Measurements from ENCODE around the gene NGB.

Gene NGB

DNA sequence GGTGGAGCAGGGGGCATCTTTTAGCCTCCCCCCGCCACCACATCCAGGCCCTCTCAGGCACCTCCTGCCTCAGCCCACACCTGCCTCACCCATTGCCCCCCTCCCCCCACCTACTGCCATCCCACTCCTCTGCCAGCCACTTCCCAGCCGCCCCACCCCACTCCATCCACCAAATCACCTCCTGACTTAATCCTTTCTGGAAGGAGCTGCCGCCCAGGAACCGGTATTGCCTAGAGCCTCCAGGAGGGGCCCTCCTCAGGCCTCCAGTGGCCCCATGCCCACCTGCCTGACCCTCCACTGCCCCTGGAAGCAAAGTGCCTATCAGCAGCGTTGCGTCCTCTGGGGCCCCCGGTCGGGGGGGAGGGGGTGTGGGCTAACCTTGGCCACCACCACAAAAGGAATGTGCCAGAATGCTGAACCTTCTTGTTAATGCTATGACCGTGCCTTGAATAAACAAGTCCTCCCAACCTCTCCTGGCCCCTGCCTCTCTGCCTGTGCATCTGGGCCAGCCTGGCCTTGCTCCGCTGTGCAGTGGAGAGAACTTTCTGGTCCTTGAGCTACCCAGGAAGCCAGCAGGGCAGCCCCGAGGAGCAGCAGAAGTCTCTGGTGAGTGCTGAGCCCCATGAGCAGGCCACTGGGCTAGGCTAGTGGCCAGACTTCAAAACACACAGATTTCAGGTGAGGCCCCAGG, 11.8 kb downstream of the NGB start:
- FAIRE-seq, result no peak
- DNase-seq (ENCODE audit: insufficient read length), result no peak
- TF ChIP-seq POLR2AphosphoS5 (IDR thresholded peaks at IDR 0.05; ENCODE audit: low read depth, low read length) (no peak), POLR2A (IDR thresholded peaks at IDR 0.05; ENCODE audit: low read depth, low read length) (no peak), TAF1 (IDR thresholded peaks at IDR 0.05; ENCODE audit: borderline replicate concordance, low read depth, low read length) (no peak)

DNA sequence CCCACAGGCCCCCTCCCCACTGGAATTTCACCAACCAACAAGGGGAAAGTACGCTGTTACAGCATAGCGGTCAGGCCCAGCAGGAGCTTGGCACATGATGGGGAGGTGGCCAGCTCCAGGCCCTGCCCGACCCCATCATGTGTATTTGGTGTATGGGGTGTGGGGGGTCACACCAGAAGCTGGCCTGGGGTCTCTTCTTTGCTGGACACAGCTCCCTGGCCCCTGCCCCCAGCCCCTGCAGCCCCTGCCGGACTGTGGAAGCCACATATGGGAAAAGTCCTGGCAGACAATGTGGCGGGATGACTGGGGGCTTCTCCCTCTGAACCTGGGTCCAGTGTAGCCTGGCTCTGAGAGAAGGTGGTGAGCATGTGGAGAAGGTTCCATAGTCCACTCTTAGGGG, 12.4 kb downstream of the NGB start:
- FAIRE-seq (no peak), DNase-seq (ENCODE audit: insufficient read length) (no peak)
- TF ChIP-seq POLR2A (IDR thresholded peaks at IDR 0.05; ENCODE audit: low read depth, low read length), result no peak

DNA sequence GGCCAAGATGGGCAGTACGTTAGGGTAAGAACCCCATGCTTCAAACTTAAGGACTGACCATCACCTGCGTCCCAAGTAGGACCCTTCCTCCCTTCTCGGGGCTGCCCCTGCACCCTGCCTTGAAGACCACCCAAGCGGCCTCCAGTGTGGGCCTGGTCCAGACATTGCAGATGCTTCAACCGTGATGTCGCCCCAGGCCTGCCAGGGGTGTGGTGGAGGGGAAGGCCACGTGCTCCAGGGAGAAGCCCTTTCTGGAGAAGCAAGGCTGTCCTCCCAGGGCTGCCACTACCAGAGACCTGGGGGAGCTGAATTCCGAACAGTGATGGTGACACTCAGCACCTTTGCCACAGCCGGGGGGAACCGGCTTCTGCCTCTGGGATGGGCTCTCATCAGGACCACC, 13.3 kb downstream of the NGB start:
- DNase-seq (ENCODE audit: insufficient read length), result no peak
- FAIRE-seq, result no peak
- no peak for TF ChIP-seq TAF1 (IDR thresholded peaks at IDR 0.05; ENCODE audit: borderline replicate concordance, low read depth, low read length)
- TF ChIP-seq POLR2AphosphoS5 (IDR thresholded peaks at IDR 0.05; ENCODE audit: low read depth, low read length), result no peak
- TF ChIP-seq POLR2A (IDR thresholded peaks at IDR 0.05; ENCODE audit: low read depth, low read length), result no peak

DNA sequence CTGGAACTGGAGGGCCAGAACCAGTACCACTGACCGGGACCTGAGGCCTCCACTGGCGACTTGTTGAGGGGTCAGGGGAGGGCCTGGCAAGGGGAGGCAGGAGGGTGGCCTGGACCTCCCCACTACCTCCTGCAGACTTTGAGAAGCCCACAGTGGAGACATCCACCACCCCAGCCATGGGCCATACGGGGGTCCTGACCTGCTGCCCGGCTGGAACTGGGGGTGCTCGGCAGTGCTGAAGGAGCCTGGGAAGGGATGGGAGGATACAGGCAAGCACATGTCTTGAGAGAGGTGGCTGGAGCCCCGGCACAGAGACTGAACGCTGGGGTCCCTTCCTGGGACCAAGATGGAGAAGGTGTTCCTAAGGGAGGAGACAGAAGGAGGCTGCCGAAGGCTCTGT, 14.3 kb downstream of the NGB start:
- no peak for DNase-seq (ENCODE audit: insufficient read length)
- no peak for FAIRE-seq
- no peak for TF ChIP-seq TAF1 (IDR thresholded peaks at IDR 0.05; ENCODE audit: borderline replicate concordance, low read depth, low read length)
- TF ChIP-seq POLR2A (IDR thresholded peaks at IDR 0.05; ENCODE audit: low read depth, low read length), result no peak
- no peak for TF ChIP-seq POLR2AphosphoS5 (IDR thresholded peaks at IDR 0.05; ENCODE audit: low read depth, low read length)

DNA sequence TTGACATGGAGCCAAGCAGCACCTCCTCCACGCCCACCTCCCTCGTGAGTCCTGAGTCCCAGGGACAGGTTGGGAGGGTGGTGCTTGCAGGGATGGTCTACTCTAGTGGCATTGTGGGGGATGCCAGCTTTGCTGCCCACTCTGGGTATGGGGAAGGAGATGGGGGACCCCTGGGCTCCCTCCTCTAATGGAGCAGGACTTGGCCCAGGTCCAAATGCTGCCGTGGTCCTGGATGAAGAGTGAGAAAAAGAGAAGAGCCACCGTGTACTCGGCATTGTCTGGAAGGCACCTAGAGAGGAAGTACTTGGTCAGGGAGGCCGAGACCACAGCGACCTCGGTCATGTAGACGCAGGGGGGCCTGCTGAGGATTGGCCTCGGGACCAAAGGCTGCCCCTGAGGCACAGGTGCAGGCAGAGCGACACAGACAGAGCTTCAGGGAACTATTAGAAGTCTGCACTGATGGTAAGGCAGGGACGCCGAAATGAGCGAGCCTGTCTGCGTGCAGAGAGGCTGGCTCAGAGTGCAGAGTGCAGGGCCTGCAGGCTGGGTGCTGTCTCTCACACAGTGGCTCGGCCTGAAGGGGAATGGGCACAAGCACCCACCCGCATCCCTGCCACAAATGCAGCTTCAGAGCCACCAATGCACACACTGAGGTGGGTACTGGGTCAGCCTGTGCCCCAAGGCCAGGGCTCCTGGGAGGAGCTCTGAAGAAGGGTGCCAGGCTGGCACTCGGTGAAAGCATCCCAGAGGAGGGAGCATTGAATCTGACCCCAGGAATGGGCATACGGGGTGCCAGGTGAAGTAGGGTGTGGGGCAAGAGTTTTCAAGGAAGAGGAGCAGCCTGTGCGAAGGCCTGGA, 17.4 kb downstream of the NGB start:
- FAIRE-seq (no peak), DNase-seq (ENCODE audit: insufficient read length) (no peak)
- no peak for TF ChIP-seq POLR2A (IDR thresholded peaks at IDR 0.05; ENCODE audit: low read depth, low read length)
- no peak for TF ChIP-seq TAF1 (IDR thresholded peaks at IDR 0.05; ENCODE audit: borderline replicate concordance, low read depth, low read length)
- TF ChIP-seq POLR2AphosphoS5 (IDR thresholded peaks at IDR 0.05; ENCODE audit: low read depth, low read length), result no peak

DNA sequence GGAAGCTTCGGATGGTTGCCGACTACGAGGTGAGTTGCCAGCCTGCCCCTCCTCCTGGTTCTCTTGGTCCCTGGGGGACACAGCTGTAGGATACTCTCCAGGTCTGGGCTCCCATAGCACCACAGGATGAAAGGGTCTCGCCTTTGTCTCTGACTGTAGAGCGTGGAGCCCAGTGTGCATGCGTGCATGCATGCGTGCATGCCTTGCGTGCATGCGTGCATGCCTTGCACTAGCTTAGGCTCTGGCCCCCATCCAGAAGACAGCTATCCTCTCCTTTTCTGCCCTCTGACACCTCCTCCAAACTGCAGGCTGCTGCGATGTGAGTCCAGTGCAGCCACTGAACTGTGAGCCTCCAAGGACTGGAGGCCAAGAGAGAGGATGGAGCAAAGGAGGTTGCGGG, 19.1 kb downstream of the NGB start:
- no peak for TF ChIP-seq POLR2AphosphoS5 (IDR thresholded peaks at IDR 0.05; ENCODE audit: low read depth, low read length)
- no peak for TF ChIP-seq TAF1 (IDR thresholded peaks at IDR 0.05; ENCODE audit: borderline replicate concordance, low read depth, low read length)
- no peak for TF ChIP-seq POLR2A (IDR thresholded peaks at IDR 0.05; ENCODE audit: low read depth, low read length)
- DNase-seq (ENCODE audit: insufficient read length), result no peak
- no peak for FAIRE-seq

DNA sequence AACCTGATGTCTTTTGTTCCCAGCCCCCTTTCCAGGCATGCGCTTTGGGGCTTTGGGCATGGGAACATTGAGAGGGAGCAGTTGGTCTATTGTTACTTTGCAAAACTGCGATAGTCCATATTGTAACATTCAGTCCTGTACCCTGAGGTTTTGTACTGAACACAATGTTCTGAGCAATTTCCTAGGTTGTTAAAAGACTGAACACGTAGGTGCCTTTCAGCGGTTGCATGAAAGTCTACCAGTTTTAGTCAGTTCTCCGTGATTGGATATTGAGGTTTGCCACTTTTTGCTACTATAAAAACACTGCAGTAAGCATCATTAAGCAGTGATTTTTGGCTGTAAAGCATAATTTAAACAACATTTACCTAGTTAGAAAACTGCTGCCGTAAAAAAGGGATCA, 20.1 kb downstream of the NGB start:
- TF ChIP-seq POLR2A (IDR thresholded peaks at IDR 0.05; ENCODE audit: low read depth, low read length), result no peak
- no peak for TF ChIP-seq POLR2AphosphoS5 (IDR thresholded peaks at IDR 0.05; ENCODE audit: low read depth, low read length)
- TF ChIP-seq TAF1 (IDR thresholded peaks at IDR 0.05; ENCODE audit: borderline replicate concordance, low read depth, low read length), result no peak
- DNase-seq (ENCODE audit: insufficient read length) (no peak), FAIRE-seq (no peak)

DNA sequence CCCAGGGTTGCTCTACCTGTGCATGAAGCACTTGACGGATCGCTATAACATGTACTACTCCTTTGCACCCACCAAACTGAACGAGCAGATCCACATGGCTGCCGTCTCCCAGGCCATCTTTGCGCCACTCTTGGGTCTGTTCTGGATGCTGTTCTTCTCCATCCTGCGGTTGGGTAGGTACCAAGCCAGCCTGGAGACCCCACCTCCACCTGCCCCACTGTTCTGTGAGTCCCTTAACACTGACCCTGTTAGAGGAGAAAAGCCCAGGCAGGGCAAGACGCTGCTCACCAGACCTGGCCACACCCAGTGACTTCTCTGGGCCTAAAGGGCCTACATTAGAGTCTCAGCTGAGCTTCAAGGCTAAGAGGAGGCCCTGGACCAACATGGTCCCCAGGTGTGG, 21.7 kb downstream of the NGB start:
- FAIRE-seq (no peak), DNase-seq (ENCODE audit: insufficient read length) (no peak)
- TF ChIP-seq TAF1 (IDR thresholded peaks at IDR 0.05; ENCODE audit: borderline replicate concordance, low read depth, low read length) (no peak), POLR2A (IDR thresholded peaks at IDR 0.05; ENCODE audit: low read depth, low read length) (no peak), POLR2AphosphoS5 (IDR thresholded peaks at IDR 0.05; ENCODE audit: low read depth, low read length) (no peak)

DNA sequence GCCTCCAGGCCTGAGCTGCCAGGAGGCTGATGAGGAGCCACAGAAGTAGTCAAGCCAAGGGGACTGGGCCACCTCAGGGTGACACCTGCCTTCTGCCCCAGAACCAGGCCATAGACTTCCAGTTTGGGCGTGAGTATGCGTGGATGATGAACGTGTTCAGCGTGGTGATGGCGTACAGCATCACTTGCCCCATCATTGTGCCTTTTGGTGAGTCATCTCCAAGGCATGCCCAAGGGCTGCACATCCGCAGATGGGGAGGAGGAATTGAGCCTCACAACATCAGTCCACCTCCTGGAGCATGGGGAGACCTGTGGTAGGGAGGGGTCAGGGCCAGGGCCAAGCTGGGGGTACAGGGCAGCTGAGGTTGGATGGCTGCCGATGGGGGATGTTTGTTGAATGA, 22.3 kb downstream of the NGB start:
- DNase-seq (ENCODE audit: insufficient read length) (no peak), FAIRE-seq (no peak)
- TF ChIP-seq POLR2AphosphoS5 (IDR thresholded peaks at IDR 0.05; ENCODE audit: low read depth, low read length) (no peak), TAF1 (IDR thresholded peaks at IDR 0.05; ENCODE audit: borderline replicate concordance, low read depth, low read length) (no peak), POLR2A (IDR thresholded peaks at IDR 0.05; ENCODE audit: low read depth, low read length) (no peak)

DNA sequence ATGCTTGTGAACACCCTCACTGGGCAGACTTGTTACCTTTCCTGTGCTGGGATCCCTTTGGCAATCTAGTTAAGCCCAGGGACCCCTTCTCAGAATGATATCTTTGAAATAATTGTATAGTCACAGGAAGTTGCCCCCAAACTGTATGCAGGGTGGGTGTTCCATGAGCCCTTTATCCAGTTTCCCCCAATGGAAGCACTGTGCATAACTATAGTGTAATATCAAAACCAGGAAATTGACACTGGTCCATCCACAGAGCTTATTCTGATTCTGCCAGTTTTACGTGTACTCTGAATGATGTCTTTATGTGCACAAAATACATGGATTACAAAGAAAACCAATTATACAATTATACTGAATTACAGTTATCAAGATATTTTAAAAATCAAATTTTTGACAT, 24.2 kb downstream of the NGB start:
- DNase-seq (ENCODE audit: insufficient read length) (no peak), FAIRE-seq (no peak)
- TF ChIP-seq POLR2AphosphoS5 (IDR thresholded peaks at IDR 0.05; ENCODE audit: low read depth, low read length), result no peak
- no peak for TF ChIP-seq POLR2A (IDR thresholded peaks at IDR 0.05; ENCODE audit: low read depth, low read length)
- no peak for TF ChIP-seq TAF1 (IDR thresholded peaks at IDR 0.05; ENCODE audit: borderline replicate concordance, low read depth, low read length)

DNA sequence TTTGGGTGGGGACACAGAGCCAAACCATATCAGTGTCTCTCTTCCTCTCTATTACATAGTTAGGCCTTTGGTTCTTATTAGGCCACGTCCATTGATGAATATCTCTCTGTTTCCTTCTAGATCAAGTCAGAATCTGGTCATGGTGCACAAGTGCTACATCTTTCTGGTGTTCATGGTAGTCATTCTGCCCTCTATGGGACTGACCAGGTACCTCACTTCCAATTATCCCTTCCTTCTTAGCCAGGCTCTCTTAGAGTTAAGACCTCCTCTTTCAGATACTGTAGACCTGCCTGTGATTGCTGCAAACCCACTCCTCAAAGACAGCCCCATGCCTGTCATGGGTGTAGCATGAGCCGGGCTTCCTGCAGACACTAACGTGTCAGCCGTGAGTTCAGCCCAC, 25.2 kb downstream of the NGB start:
- FAIRE-seq, result no peak
- no peak for TF ChIP-seq POLR2A (IDR thresholded peaks at IDR 0.05; ENCODE audit: low read depth, low read length)
- no peak for TF ChIP-seq POLR2AphosphoS5 (IDR thresholded peaks at IDR 0.05; ENCODE audit: low read depth, low read length)
- no peak for TF ChIP-seq TAF1 (IDR thresholded peaks at IDR 0.05; ENCODE audit: borderline replicate concordance, low read depth, low read length)
- no peak for DNase-seq (ENCODE audit: insufficient read length)

DNA sequence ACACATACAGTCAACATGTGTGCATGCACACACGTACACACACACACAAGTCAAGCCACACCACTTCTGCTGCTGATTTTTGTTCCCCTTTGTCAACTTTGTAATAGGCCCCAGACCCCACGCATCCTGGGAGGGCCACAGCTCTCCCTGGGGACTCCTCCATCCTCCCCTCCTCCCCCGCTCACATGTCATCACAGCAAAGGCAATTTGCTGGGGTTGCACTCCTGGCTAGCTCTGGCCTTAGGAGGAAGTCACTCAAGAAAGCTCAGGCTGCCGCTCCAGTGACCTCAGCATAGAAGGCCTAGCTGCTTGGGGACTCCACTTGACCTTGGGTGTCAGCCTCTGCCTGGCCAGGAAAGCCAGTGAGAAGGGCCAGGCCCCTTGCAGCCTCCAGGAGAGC, 27.2 kb downstream of the NGB start:
- no peak for TF ChIP-seq TAF1 (IDR thresholded peaks at IDR 0.05; ENCODE audit: borderline replicate concordance, low read depth, low read length)
- TF ChIP-seq POLR2AphosphoS5 (IDR thresholded peaks at IDR 0.05; ENCODE audit: low read depth, low read length), result no peak
- no peak for TF ChIP-seq POLR2A (IDR thresholded peaks at IDR 0.05; ENCODE audit: low read depth, low read length)
- DNase-seq (ENCODE audit: insufficient read length) (no peak), FAIRE-seq (no peak)

Measured in GM12892 (cell line).